GM23248 (cell line): Measurements from ENCODE around the gene MIER1.

Experiments
- EZH2 ChIP-seq: fragments of 200-600 bp; sonication (generic); IDR thresholded peaks from 2 replicates; pipeline ENCODE4 v1.6.1; 2018; ENCODE audit warnings: antibody characterized with exemption, mild to moderate bottlenecking; ENCODE audit not compliant: insufficient read depth, poor library complexity, severe bottlenecking
- EZH2phosphoT487 ChIP-seq: fragments of 200-600 bp; sonication (generic); IDR thresholded peaks from 2 replicates; pipeline ENCODE4 v1.6.1; 2018; ENCODE audit warnings: antibody characterized with exemption, moderate library complexity, mild to moderate bottlenecking, low read depth; ENCODE audit not compliant: insufficient read depth

DNA sequence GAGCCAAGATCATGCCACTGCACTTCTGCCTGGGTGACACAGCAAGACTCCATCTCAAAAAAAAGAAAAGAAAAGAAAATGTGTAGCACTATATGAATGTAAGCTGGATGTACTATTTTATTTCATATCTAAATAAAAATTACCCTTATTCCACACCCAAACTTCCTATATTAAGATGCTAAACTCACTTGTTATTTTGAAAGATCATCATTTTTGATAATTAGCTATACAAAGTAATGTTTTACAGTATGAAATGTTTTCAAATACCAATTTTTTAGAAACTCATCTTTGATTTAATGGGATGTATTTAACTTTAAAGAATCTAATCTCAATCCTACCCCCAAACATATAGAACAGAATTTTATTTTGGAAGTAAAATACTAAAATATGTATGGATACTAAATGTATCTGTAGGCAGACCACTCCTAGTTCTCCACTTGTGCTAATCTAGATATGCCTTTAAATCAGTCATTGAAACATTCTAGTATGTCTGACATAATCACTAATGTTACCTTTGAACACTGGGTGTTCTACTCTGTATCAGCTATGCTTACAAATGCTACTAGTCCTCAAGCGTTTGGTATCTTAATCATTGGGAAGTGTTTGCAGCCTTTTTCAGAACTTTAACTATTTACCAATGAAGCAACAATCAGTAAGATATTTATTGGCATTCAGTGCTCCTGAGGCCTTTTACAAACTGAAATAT is 12.9 kb downstream of the MIER1 start:
- no peak for TF ChIP-seq EZH2
- no peak for TF ChIP-seq EZH2phosphoT487
